Dedifferentiated amniotic fluid mesenchymal stem cell (primary cell): Measurements from ENCODE around the gene ODF2.
A peak's percentile ranks its signal among the peaks of the same experiment; 100 is the strongest.
"Not testable (repeated sequence)": the region's sequence is repeated elsewhere in the genome, so short reads cannot be mapped to it uniquely, and the experiment has no call there.

ENCODE experiments used
- DNase-seq: peaks from one replicate; pipeline ENCODE4 v3.0.0-alpha.2; 2016; ENCODE audit errors: extremely low spot score

The ODF2 gene

DNA sequence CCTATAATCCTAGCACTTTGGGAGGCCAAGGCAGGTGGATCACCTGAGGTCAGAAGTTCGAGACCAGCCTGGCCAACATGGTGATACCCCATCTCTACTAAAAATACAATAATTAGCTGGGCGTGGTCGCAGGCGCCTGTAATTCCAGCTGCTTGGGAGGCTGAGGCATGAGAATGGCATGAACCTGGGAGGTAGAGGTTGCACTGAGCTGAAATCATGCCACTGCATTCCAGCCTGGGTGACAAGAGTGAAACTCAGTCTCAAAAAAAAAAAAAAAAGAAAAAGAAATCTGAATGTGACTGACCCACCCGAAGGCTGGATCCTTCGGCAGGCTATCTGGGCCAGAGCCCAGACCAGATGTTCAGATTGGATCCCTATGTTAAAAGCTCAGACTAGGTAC lies 32.5 kb upstream of the ODF2 start:
- not testable (repeated sequence) for DNase-seq

DNA sequence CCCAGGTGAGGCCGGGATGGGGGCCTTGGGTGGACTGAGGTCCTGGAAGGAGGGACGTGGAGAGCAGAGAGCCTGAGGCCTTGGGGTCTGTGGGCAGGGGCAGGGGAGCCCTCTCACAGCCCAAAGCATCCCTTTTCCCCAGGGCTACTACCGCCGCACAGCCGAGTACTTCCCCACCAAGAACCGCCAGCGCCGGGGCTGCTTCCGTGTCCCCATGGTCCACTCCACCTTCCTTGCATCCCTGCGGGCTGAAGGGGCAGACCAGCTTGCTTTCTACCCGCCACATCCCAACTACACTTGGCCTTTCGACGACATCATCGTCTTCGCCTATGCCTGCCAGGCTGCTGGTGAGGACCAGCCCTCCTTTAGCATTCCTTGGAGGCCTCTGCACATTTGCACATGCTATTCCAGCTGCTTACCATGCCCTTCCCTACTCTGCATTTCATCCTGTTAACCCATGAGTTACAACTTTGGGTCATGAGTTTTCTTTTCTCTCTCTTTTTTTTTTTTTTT lies 31.5 kb upstream of the ODF2 start:
- DNase-seq = no peak

- DNase-seq = no peak
Measured at GRCh38 chr9:128428644-128429512, 26.9 kb upstream of the ODF2 start.

GRCh38 chr9:128429513-128430086 lies 26.2 kb upstream of the ODF2 start:
- DNase-seq = no peak

- DNase-seq = no peak
Measured at GRCh38 chr9:128431207-128431606, 24.6 kb upstream of the ODF2 start.

DNA sequence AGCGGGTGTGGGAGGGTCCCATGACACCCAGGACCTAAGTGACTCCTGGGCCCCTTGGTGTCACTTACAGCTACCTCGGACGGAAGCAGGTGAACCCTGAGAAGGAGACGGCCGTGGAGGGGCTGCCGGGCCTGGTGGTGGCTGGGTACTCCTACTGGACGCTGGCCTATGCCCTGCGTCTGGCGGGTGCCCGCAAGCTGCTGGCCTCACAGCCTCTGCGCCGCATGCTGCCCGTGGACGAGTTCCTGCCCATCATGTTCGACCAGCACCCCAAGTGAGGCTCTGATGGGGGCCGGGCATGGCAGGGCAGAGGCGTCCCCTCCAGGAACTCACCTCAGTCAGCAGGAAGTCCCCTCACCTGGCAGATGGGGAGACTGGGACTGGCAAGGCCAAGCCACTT lies 21.5 kb upstream of the ODF2 start:
- no peak for DNase-seq

GRCh38 chr9:128435611-128436010 lies 20.2 kb upstream of the ODF2 start:
- no peak for DNase-seq

- peak; percentile 55 for DNase-seq
Measured at GRCh38 chr9:128438343-128439109, 17.3 kb upstream of the ODF2 start.

DNA sequence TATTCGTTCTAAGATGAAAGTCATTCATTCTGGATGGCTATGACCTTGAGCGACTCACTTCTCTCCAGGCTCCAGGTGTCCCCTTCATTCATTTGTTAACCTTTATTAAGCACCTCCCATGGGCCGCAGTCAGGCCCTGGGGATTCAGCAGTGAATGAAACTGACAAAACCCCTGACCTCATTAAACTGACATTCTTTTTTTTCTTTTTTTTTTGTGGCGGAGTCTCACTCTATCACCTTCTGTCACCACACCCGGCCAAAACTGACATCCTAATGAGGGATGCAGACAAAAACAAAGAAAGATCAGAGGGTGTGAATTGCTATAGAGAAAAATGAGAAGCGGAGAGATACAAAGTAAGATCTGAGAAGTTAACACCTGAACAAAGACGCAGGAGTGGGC lies 16.5 kb upstream of the ODF2 start:
- DNase-seq = no peak

- DNase-seq = no peak
Measured at GRCh38 chr9:128442150-128442549, 13.7 kb upstream of the ODF2 start.

DNA sequence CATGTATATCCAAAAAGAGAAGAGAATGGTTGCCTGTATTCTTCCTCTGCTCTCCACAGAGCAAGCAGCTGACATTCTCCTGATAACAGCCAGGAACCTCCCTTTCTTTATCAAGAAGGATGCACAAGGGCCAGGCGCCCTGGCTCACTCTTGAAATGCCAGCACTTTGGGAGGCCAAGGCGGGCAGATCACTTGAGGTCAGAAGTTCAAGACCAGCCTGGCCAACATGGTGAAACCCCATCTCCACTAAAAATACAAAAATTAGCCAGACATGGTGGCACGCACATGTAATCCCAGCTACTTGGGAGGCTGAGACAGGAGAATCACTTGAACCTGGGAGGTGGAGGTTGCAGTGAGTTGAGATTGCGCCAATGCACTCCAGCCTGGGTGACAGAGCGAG lies 9.3 kb upstream of the ODF2 start:
- not testable (repeated sequence) for DNase-seq

GRCh38 chr9:128448746-128449145 lies 7.1 kb upstream of the ODF2 start:
- DNase-seq = no peak

DNA sequence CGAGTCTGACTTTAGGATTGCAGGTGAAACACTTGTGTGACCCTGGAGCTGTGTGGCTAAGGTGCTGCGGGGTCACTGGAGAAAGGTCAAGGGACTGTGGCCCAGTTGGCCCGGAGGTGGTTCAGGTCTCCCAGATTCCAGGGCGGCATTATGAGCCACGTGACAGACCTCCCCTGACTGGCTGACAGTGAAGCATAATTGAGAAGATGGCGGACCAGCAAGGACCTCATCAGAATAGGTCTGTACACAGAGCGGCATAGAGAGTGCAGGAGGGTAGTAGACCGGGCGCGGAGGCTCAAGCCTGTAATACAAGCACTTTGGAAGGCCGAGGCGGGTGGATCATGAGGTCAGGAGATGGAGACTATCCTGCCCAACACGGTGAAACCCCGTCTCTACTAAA lies 815 bp upstream of the ODF2 start:
- DNase-seq = no peak

DNA sequence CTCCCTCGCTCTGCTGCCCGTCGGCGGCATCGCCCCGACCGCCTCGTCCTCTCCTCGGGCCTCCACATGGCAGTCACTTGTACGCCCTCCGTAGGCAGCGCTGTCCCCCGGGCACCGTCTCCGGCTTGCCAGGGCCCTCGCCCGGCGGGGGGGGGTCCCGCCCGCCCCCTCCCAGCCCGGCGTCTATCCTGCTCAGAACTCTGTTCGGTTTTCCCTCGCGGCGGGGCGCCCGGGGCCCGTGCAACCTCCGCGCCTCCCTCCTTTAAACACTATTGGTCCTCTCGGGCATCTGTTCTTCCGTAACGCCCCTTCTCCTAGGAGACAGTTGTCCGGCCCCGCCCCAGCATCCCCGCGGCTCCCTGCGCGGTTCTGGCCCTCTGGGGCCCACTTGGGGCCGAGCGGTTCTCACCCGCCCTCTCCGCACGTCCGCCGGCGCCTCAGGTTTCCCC lies 831 bp downstream of the ODF2 start:
- peak; percentile 60 for DNase-seq

DNA sequence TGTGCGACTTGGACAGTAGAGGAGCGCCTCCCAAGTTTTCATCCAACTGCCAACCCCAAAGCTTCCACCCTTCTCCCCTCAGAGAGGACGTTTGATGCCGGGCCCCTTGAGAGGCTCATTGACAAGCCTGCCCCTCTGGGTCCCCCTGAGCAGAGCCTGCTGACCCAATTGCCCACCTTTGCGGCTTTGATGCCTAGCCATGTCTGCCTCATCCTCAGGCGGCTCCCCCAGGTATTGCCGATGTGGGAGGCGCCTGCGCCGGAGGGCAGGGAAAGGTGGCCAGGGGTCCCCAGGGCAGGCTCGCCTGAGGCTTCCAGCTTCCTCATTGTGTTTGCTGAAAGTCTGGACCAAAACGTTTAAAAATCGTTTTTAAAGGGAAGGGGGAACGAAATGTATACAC lies 1.4 kb downstream of the ODF2 start:
- DNase-seq = no peak

- DNase-seq = no peak
Measured at GRCh38 chr9:128459011-128459410, 3.2 kb downstream of the ODF2 start.

GRCh38 chr9:128469070-128469469 lies 13.3 kb downstream of the ODF2 start:
- DNase-seq = no peak

DNA sequence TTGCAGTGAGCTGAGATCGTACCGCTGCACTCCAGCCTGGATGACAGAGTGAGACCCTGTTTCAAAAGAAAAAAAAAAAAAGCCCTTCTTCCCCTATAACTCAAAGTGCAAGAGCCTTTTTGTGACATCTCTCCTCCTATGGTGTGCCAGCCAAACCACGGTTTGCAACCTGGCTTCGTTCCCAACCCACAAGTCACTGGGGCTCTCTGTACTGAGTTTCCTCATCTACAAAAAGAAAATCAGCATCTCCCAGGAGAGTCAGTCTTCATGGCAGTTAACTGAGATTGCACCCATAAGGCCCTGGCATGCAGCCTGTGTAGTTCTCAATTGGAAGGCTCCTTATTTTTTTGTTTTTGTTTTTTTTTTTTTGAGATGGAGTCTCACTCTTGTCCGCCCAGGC lies 14.8 kb downstream of the ODF2 start:
- DNase-seq = peak; percentile 34

DNA sequence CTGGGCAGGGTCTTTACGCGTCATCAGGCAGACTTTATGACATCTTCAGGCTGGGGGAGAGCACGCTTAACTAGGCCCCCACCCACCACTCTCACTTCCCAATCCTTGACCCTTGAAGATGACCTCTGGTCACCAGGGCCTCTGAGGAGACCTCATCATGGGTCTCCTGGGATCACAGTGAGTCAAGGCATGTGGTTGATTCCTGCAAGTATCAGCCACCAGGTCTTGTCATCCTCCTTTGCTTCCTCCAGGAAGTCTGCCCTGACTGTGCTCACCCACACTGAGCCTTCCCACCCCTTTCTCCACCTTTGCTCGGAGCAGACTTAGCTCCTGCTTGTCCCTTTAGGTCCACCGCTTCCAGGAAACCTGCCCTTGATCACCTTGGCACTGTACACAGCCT lies 17.3 kb downstream of the ODF2 start:
- DNase-seq = no peak

GRCh38 chr9:128475867-128476266 lies 20.1 kb downstream of the ODF2 start:
- DNase-seq = no peak

DNA sequence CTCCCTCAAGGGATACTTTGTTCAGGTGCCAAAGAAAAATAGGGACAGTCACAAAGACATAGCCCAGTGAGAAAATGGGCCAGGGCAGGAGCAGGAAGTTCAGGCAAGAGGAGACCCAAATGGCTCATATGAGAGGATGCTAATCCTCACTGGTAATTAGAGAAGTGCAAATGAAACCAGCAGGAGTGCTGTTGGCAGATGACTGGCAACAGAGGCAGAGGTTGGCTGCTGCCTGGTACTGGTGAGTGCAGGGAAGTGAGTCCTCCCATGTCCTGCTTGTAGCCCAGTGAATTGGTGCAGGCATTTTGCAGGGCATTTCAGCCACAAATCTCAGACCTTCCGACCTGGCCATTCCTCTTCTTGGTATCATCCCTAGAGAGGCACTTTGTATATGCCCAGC lies 23.5 kb downstream of the ODF2 start:
- no peak for DNase-seq

DNA sequence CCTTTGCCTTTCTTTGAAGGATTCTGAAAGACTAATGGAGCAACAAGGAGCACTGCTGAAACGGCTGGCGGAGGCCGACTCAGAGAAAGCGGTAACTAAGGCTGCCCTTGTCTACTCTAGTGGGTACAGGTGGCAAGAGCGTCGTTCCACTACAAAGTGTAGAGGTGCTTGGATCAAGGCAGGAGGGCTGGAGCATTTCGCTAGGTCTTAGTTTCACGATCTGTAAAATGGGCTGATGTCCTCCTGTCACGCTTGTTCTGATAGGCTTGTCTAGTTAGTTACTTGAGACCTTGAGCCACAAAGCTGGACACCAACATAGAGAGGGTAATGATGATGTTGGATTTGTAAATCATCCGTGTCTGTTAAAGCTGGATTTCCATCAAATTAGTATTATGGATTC lies 25.8 kb downstream of the ODF2 start:
- no peak for DNase-seq

DNA sequence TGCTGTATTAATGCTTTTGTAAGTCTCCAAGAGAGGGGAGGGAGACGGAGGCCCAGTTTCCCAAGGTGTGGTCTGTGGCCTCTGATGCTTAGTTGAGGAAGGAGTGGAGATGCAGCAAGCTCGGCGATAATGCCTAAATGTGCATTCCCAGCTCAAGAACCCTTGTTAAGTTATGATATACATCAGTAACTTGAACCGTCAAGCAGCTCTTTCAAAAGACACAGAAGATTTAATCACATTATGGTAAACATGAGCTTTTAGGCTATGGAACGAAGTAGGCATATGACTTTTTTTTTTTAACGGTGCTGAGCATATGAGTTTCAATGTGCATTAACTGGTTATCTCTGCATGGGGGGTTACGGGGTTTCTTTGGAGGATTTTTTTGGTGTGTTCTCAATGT lies 26.4 kb downstream of the ODF2 start:
- DNase-seq = no peak
